BLaER1 treated with 17β-estradiol and CSF1 and Interleukin-3, amounts not matched to agents 10 nM and 100 nM (cell line): ENCODE measurements around the gene RGP1.

ENCODE experiments used
- H3K27ac ChIP-seq, 11 experiments: shearing (Covaris generic); formaldehyde crosslinking; 2 replicates each; pipeline ENCODE4 v1.8.1; 2022
- H3K27me3 ChIP-seq, 11 experiments: shearing (Covaris generic); formaldehyde crosslinking; 2 replicates each; pipeline ENCODE4 v1.8.1; 2022
- H3K36me3 ChIP-seq, 11 experiments: shearing (Covaris generic); formaldehyde crosslinking; 2 replicates each; pipeline ENCODE4 v1.8.1; 2022
- H3K4me1 ChIP-seq, 10 experiments: shearing (Covaris generic); formaldehyde crosslinking; 2 replicates each; pipeline ENCODE4 v1.8.1; 2022
- H3K4me2 ChIP-seq, 11 experiments: shearing (Covaris generic); formaldehyde crosslinking; 2 replicates each; pipeline ENCODE4 v1.8.1; 2022
- H3K4me3 ChIP-seq, 10 experiments: shearing (Covaris generic); formaldehyde crosslinking; 2 replicates each; pipeline ENCODE4 v1.8.1; 2022
- H3K9ac ChIP-seq, 11 experiments: shearing (Covaris generic); formaldehyde crosslinking; 2 replicates each; pipeline ENCODE4 v1.8.1; 2022
- H3K9me3 ChIP-seq, 11 experiments: shearing (Covaris generic); formaldehyde crosslinking; replicated peaks in 1 of 11; 2 replicates each; pipeline ENCODE4 v1.8.1; 2022
- H4K20me1 ChIP-seq, 11 experiments: shearing (Covaris generic); formaldehyde crosslinking; 2 replicates each; pipeline ENCODE4 v1.8.1; 2022
- Cebpa-rat ChIP-seq, 11 experiments: shearing (Covaris generic); IDR thresholded peaks; 2 replicates each; pipeline ENCODE4 v1.8.1; 2022

Gene RGP1

DNA sequence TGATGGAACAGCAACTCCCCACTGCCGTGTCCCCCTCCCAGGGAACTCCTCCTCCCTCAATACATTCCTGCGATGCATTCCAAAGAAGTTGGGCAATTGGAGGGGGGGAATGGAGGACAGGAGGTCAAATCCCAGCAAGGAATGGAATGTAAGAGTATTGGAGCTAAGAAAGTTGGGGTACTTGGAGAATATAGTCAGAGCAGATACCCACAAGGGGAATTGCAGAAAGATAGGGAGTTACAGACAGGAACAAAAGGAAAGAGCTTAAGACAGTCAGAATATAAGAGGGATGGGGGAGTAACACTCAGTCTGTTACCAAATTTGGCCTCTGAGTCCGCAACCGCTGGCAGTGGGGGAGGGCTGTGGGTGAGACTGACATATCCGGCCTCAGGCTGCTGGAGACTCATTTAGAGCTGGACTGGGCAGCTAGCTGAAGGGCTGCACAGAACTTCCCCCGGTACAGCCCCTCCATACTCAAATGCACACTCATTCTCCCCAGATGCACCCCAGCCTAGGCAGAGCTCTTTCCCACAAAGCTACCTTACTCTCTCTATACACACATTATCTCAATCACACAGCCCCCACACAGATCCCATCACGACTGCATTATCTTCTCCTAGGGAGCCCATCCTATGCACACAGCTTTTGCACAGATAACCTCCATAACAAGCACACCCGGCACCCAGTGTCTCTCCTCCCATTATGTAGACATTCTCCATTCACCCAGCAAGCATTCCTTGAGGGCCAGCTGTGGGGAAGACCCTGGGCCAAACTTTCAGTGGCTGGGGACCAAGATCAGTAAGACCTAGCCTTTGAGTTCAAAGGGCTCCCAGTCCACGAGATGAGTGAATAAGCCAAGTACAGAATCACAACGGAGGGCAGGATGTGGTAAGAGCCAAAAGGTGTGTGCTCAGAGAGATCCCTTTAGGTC lies 20.8 kb upstream of the RGP1 start:
- Histone ChIP-seq H3K36me3 (peaks cover 32 to 52% (median 35%) of the 10 kb centered on the region in 11 experiments), H3K4me1 (peaks cover 51 to 61% (median 58%) of the 10 kb centered on the region in 10 experiments), H3K27me3 (no peaks in the 10 kb centered on the region), H3K9me3 (no peaks in the 10 kb centered on the region), H3K4me3 (peak overlapping the region; percentile 48 to 94 (median 78)), H3K9ac (peak overlapping the region; percentile 50 to 93 (median 69); a peak in 21 of 22 replicates), H4K20me1 (peaks cover 53 to 80% (median 72%) of the 10 kb centered on the region in 11 experiments), H3K4me2 (peak overlapping the region; percentile 93 to 100 (median 98)), H3K27ac (peak overlapping the region in 10 of 11 experiments; percentile 26 to 91 (median 75); a peak in 19 of 22 replicates)
- TF ChIP-seq Cebpa-rat (IDR thresholded peaks at IDR 0.05), result 0 out of 22 replicates have a peak, but pooled peaks of 1 of the 11 experiments have one; percentile 19

DNA sequence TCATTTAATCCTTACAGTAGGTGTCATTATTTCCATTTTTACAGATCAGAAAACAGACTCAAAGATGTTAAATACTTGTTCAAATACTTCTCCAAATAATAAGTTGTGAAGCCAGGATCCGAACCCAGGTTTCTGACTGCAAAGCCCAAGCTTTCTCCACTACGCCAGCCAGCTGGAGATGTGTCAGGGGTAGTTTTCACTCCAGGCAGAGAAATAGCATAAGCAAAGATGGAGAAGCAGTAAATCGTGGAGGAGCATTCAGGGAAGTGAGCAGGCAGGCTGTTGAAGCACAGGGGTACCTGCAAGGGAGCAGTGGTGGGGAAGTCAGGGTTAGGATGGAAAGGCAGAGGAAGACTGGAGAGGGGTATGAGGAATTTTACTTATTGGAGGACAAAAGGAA lies 20.0 kb upstream of the RGP1 start:
- H3K4me2 ChIP-seq, result peak overlapping the region; percentile 93 to 100 (median 98)
- TF ChIP-seq Cebpa-rat (IDR thresholded peaks at IDR 0.05), result no peak
- no peaks in the 10 kb centered on the region for H3K9me3 ChIP-seq
- H3K4me1 ChIP-seq, result peaks cover 59 to 69% (median 66%) of the 10 kb centered on the region in 10 experiments
- H3K9ac ChIP-seq, result peak overlapping the region in 10 of 11 experiments; percentile 31 to 93 (median 82); a peak in 16 of 22 replicates
- H3K4me3 ChIP-seq, result peak overlapping the region; percentile 48 to 94 (median 78)
- peak overlapping the region in 10 of 11 experiments; percentile 17 to 91 (median 84); a peak in 17 of 22 replicates for H3K27ac ChIP-seq
- no peaks in the 10 kb centered on the region for H3K27me3 ChIP-seq
- peaks cover 51 to 75% (median 67%) of the 10 kb centered on the region in 11 experiments for H4K20me1 ChIP-seq
- H3K36me3 ChIP-seq, result peaks cover 24 to 46% (median 27%) of the 10 kb centered on the region in 11 experiments

GRCh38 chr9:35729700-35730485 lies 19.2 kb upstream of the RGP1 start:
- Histone ChIP-seq H3K9me3 (no peaks in the 10 kb centered on the region), H3K27ac (peak overlapping the region in 10 of 11 experiments; percentile 27 to 91 (median 86); a peak in 19 of 22 replicates), H3K36me3 (peaks cover 17 to 46% (median 26%) of the 10 kb centered on the region in 11 experiments), H3K4me2 (peak overlapping the region; percentile 93 to 100 (median 98)), H4K20me1 (peaks cover 47 to 69% (median 60%) of the 10 kb centered on the region in 11 experiments), H3K4me1 (peaks cover 67 to 74% (median 69%) of the 10 kb centered on the region in 10 experiments), H3K27me3 (no peaks in the 10 kb centered on the region), H3K9ac (peak overlapping the region; percentile 62 to 93 (median 91); a peak in 19 of 22 replicates), H3K4me3 (peak overlapping the region; percentile 70 to 94 (median 78))
- TF ChIP-seq Cebpa-rat (IDR thresholded peaks at IDR 0.05), result no peak

GRCh38 chr9:35730486-35730854 lies 18.6 kb upstream of the RGP1 start:
- peaks cover 67 to 76% (median 71%) of the 10 kb centered on the region in 10 experiments for H3K4me1 ChIP-seq
- peak overlapping the region; percentile 70 to 94 (median 78) for H3K4me3 ChIP-seq
- H3K9ac ChIP-seq, result peak overlapping the region; percentile 85 to 93 (median 91); a peak in 21 of 22 replicates
- no peak for TF ChIP-seq Cebpa-rat (IDR thresholded peaks at IDR 0.05)
- no peaks in the 10 kb centered on the region for H3K27me3 ChIP-seq
- H3K9me3 ChIP-seq, result no peaks in the 10 kb centered on the region
- H3K27ac ChIP-seq, result peak overlapping the region; percentile 77 to 91 (median 88); a peak in 20 of 22 replicates
- peaks cover 17 to 46% (median 26%) of the 10 kb centered on the region in 11 experiments for H3K36me3 ChIP-seq
- peak overlapping the region; percentile 93 to 100 (median 98) for H3K4me2 ChIP-seq
- peaks cover 42 to 66% (median 55%) of the 10 kb centered on the region in 11 experiments for H4K20me1 ChIP-seq

GRCh38 chr9:35731415-35732184 lies 17.5 kb upstream of the RGP1 start:
- TF ChIP-seq Cebpa-rat (IDR thresholded peaks at IDR 0.05), result no peak
- Histone ChIP-seq H3K9ac (peak overlapping the region; percentile 85 to 93 (median 91)), H3K4me1 (peaks cover 63 to 79% (median 72%) of the 10 kb centered on the region in 10 experiments), H3K4me3 (peak overlapping the region; percentile 70 to 94 (median 78)), H3K27ac (peak overlapping the region; percentile 77 to 91 (median 88)), H3K27me3 (no peaks in the 10 kb centered on the region), H3K4me2 (peak overlapping the region; percentile 93 to 100 (median 98)), H3K9me3 (no peaks in the 10 kb centered on the region), H4K20me1 (peaks cover 31 to 65% (median 46%) of the 10 kb centered on the region in 11 experiments), H3K36me3 (peaks cover 12 to 46% (median 25%) of the 10 kb centered on the region in 11 experiments)

DNA sequence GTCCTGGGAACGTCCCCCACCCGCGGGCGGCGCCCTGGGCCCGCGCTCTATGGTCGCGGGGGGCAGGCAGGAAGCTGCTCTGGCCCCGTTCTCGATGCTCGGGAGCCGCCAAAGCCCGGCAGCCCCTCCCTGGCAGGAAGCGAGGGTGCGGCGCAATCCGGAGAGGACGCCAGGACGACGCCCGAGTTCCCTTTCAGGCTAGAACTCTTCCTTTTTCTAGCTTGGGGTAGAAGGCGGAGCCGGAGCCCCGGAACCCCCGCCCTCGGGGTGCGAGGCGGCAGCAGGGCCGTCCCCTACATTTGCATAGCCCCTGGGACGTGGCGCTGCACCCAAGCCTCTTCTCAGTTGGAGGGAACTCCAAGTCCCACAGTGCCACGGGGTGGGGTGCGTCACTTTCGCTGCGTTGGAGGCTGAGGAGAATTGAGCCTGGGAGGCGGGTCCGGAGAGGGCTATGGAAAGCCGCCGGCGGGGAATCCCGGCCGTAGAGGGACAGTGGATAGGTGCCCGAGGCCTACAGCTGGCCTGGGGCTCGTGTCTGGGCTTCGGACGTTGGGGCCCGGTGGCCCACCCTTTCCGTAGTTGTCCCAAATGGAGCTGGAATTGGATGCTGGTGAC lies 16.8 kb upstream of the RGP1 start, which contains the start of the genes CREB3 and TLN1:
Gene CREB3 (plus strand): TSS at position 482 of the 615 bp plus-strand sequence. CDS start 107 bp downstream, at position 589.
Gene TLN1 (minus strand): TSS at position 11 of the 615 bp plus-strand sequence. CDS start 6,501 bp downstream, outside the sequence.
- Histone ChIP-seq H3K9me3 (no peaks in the 10 kb centered on the region), H4K20me1 (peaks cover 24 to 65% (median 40%) of the 10 kb centered on the region in 11 experiments), H3K9ac (peak within 1 kb of the TSS; percentile 85 to 93 (median 91)), H3K4me3 (peak within 1 kb of the TSS; percentile 73 to 94 (median 81)), H3K27ac (peak within 1 kb of the TSS; percentile 77 to 91 (median 88)), H3K4me1 (peaks cover 56 to 77% (median 68%) of the 10 kb centered on the region in 10 experiments), H3K4me2 (peak within 1 kb of the TSS; percentile 94 to 100 (median 98)), H3K27me3 (no peaks in the 10 kb centered on the region), H3K36me3 (peaks cover 19 to 46% (median 30%) of the 10 kb centered on the region in 11 experiments)
- TF ChIP-seq Cebpa-rat (IDR thresholded peaks at IDR 0.05), result no peak

DNA sequence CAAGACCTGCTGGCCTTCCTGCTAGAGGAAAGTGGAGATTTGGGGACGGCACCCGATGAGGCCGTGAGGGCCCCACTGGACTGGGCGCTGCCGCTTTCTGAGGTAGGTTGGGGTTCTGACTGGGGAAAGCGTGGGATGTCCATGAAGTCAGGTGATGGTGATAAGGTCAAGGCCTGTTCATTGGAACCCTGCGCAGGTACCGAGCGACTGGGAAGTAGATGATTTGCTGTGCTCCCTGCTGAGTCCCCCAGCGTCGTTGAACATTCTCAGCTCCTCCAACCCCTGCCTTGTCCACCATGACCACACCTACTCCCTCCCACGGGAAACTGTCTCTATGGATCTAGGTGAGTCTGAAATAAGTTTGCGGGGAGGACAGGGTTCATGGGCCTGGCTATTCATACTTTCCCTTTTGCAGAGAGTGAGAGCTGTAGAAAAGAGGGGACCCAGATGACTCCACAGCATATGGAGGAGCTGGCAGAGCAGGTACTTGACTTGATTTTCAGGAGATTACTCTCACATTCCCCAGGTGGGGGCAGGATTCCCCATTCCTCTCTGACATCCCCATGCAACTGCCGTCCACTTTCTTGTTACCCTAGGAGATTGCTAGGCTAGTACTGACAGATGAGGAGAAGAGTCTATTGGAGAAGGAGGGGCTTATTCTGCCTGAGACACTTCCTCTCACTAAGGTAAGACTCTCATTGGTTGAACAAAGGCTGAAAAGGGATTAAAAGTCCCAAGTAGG lies 16.1 kb upstream of the RGP1 start:
- Histone ChIP-seq H3K4me2 (peak overlapping the region; percentile 90 to 99 (median 96)), H3K4me3 (peak overlapping the region; percentile 73 to 94 (median 81)), H3K27ac (peak overlapping the region; percentile 45 to 90 (median 71)), H4K20me1 (peaks cover 17 to 64% (median 33%) of the 10 kb centered on the region in 11 experiments), H3K27me3 (no peaks in the 10 kb centered on the region), H3K9ac (peak overlapping the region; percentile 83 to 93 (median 89)), H3K4me1 (peaks cover 49 to 74% (median 64%) of the 10 kb centered on the region in 10 experiments), H3K9me3 (no peaks in the 10 kb centered on the region), H3K36me3 (peaks cover 26 to 51% (median 37%) of the 10 kb centered on the region in 11 experiments)
- no peak for TF ChIP-seq Cebpa-rat (IDR thresholded peaks at IDR 0.05)
